HG02870 (cell line): Measurements from ENCODE around the gene UBE2E1.
"Not testable (repeated sequence)": the region's sequence is repeated elsewhere in the genome, so short reads cannot be mapped to it uniquely, and the experiment has no call there.

ENCODE experiments used
- ATAC-seq: cut with Tn5 transposase; IDR thresholded peaks from one replicate; pipeline ENCODE4 v1.9.1; 2021; ENCODE audit warnings: mild to moderate bottlenecking, moderate library complexity; ENCODE audit not compliant: unreplicated experiment

Gene UBE2E1

DNA sequence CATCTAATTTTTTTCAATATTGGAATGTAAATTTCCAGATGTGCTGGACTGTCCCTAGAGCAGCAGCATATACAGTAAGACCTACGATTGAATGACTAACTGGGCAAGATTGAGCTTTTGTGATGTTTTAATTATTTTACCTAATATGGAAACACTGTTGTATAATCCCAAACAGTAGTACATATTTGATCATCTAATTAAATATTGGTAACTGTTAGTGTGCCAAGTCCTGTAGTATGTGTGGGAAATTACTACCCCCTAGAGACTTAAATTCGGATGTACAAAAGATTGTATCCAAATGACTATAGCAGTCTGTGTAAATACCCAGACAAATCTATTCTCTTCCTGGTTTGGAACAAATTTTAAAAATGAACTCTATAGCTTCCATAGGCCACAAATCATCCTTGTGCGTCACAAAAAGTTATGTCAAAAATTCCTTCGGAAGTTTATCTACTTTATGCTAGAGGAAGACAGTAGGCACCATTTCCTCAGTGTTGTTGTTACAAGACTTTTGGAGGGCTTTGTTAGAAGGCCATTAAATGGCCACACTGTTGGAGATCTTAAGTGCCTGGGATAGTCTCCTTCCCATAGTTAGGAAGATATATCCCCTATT is 69.5 kb downstream of the UBE2E1 start:
- ATAC-seq: no peak

GRCh38 chr3:23876923-23877322 is 71.2 kb downstream of the UBE2E1 start:
- ATAC-seq: no peak

DNA sequence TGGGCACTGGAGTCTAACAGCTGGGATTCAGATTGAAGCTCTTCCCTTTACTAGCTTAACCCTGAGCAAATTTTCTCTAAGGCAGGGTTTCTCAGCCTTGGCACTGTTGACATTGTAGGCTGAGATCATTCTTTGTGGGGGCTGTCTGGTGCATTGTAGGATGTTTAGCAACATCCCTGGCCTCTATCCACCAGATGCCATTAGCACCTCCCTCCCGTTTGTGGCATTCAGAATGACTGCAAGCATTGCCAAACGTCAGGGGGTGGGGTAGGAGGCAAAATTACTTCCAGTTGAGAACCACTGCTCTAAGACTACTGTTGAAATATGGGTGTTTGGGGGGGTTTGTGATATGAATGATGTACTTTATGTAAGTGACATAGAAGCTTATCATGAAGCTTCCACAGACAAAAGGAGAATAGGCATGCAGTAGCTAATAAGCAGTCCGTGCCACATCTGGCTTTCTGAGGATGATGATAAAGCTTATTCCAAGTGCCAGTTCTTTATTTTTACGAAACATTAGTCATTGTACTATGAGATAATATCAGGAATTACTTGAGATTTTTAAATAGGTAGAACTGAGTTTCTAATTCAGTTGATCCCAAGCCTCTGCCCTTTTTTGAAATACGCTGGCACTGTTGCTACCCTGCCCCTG is 71.7 kb downstream of the UBE2E1 start:
- no peak for ATAC-seq

- ATAC-seq: no peak
Measured at GRCh38 chr3:23879485-23879884, 73.7 kb downstream of the UBE2E1 start.

DNA sequence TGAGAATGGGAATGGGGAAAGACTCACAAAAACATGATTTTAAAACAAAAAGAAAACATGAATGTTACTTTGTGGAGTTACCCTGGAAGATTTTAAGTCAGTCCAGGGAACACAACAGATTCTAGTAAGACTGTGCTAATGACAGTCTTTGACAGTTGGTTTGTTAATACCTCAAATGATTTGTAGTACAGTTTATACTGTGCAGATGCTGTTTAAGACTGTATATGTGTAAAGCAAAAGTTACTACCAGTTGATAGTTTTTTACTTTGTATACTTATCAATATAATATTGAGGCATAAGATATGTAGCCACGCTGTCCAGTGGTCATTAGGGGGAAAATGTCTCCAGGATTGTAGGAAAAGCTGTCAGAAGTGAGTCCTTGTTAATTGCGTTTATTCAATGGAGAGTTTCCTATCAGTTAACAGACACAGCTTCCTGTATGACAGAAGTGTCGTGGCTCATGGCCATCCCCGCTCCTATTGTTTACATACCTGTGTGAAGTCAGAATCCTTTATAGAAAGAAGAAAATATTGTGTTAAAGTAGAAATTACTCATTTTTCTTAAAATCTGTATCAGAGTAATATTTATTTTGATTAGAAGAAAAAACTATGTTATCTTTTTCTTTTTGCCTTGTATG is 75.1 kb downstream of the UBE2E1 start:
- ATAC-seq: no peak

GRCh38 chr3:23881993-23882392 is 76.2 kb downstream of the UBE2E1 start:
- ATAC-seq: not testable (repeated sequence)

DNA sequence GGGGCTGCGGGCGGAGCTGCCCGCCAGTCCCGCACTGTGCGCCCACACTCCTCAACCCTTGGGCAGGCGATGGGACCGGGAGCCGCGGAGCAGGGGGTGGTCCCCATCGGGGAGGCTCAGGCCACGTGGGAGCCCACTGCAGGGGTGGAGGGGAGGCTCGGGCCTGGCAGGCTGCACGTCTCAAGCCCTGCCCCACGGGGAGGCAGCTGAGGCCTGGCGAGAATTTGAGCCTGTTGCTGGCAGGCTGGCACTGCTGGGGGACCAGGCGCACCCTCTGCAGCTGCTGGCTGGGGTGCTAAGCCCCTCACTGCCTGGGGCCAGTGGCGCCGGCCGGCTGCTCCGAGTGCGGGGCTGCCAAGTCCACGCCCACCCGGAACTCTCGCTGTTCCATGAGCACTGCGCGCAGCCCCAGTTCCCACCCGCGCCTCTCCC is 76.7 kb downstream of the UBE2E1 start:
- ATAC-seq: no peak

GRCh38 chr3:23884481-23884880 is 78.7 kb downstream of the UBE2E1 start:
- ATAC-seq: no peak

DNA sequence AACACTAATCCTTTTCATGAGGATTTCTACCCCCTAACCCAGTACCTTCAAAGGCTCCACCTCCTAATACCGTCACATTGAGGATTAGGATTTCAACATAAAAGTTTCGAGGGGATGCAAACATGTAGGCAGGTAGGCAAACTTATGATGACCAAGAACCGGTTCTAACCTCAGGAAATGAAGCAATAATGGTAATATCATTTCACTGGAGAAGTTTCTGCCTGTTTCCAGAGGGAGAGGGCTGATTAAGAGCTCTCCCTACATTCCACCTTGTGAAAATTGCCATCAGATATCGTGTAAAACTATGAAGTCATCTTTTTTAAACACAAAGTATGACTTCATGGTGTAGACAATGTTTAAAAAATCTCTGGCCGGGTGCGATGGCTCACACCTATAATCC is 79.5 kb downstream of the UBE2E1 start:
- no peak for ATAC-seq

GRCh38 chr3:23886311-23886710 is 80.6 kb downstream of the UBE2E1 start:
- ATAC-seq: no peak

DNA sequence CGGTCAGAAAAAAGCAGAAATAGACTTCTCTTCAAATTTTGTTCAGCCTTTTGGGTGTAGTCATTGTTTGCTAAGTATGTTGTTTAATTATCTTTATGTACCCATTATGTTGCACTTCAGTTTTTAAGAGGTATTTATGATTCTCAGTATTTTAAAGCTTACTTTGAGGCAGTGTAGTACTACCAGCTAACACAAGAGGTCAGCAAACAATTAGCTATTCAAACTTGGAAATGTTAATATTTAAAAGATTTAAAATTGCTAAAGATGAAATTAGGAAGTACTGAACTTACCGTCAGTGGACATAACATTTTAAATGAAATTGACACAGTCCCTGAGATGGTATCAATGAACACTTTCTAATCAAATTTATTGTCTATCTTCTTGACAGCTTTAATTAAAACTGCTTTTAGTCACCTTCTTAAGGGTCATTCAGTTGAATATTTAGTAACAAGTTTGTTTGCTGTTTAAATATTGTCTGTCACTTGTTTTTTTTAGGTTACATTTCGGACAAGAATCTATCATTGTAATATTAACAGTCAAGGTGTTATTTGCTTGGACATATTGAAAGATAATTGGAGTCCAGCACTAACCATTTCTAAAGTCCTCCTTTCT is 83.0 kb downstream of the UBE2E1 start:
- no peak for ATAC-seq

GRCh38 chr3:23889386-23889785 is 83.6 kb downstream of the UBE2E1 start:
- no peak for ATAC-seq

GRCh38 chr3:23889950-23890349 is 84.2 kb downstream of the UBE2E1 start:
- no peak for ATAC-seq

DNA sequence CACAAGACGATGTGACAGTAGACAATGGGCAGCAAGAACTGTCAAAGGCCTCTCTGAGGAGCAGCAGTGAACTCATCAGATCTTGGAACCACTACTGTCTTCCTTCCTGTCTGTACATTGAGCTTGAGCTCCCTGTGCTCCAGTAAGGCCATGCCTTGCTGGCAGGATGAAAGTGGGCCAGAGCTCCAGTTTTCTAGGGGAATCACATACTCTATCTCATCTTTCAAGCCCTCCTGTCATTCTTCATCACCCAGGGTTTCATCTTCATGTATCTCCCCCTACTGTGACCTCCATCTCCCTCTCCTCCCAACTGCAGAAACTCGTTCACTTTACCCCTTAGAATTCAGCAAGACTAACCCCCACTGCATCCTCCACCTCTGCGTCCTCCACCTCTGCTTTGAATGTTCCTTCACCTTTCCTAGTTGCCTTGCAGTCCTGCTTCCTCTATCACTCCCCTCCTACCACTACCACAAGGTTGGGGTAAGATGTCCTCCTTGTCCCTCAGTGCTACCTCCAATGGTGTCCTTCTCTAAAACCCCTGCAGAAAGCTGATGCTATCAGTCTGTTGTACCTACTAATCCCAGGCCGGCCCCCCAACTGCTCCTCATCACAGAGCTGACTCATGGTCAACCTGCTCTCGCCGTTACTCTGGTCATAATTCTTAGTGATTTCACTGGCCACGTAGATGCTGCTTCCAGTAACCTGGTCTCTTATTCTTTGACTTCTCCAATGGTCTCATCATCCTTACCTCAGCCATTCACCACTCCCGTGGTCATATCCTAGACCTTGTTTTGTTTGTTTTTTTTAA is 88.7 kb downstream of the UBE2E1 start:
- no peak for ATAC-seq

GRCh38 chr3:23895181-23895580 is 89.4 kb downstream of the UBE2E1 start:
- ATAC-seq: no peak

GRCh38 chr3:23900744-23901143 is 95.0 kb downstream of the UBE2E1 start:
- ATAC-seq: no peak

GRCh38 chr3:23904545-23904944 is 98.8 kb downstream of the UBE2E1 start:
- ATAC-seq: no peak

DNA sequence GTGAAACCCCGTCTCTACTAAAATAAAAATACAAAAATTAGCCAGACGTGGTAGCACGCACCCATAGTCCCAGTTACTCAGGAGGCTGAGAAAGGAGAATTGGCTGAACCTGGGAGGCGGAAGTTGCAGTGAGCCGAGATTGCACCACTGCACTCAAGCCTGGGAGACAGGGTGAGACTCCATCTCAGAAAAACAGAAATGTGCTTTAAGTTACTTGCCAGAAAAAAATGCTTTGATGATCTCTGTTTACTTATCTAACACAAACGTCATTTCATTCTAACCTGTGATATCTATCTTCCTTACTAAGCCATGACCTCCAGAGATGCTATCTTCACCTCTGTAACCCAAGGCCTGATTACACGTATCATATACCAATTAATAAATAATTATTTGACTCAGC is 103.6 kb downstream of the UBE2E1 start:
- ATAC-seq: no peak

DNA sequence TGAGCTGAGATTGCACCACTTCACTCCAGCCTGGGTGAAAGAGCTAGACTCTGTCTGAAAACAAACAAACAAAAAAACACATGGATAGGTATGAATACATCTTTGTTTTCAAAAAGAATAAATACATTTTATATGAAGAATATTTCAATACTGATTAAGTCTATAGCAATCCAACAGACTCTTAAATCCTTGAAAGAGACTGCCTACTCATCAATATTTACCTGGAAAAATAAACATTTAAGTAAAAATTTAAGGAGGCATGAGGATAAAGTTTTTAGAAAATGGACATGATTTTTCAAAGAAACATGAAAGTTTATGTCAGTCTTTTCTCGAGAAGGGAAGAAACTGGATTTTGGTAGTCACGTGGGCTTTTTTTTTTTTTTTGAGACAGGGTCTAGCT is 105.6 kb downstream of the UBE2E1 start:
- no peak for ATAC-seq

DNA sequence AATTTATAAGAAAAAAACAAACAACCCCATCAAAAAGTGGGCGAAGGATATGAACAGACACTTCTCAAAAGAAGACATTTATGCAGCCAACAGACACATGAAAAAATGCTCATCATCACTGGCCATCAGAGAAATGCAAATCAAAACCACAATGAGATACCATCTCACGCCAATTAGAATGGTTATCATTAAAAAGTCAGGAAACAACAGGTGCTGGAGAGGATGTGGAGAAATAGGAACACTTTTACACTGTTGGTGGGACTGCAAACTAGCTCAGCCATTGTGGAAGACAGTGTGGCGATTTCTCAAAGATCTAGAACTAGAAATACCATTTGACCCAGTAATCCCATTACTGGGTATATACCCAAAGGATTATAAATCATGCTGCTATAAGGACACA is 106.6 kb downstream of the UBE2E1 start:
- not testable (repeated sequence) for ATAC-seq

- no peak for ATAC-seq
Measured at GRCh38 chr3:23913182-23913581, 107.4 kb downstream of the UBE2E1 start.
